OCI-M2 (cell line): Measurements from ENCODE around the gene DEFB127.
"Not testable (repeated sequence)": the region's sequence is repeated elsewhere in the genome, so short reads cannot be mapped to it uniquely, and the experiment has no call there.

ENCODE experiments used
- DNase-seq: peaks from one replicate; lab custom pipeline; 2025; ENCODE audit not compliant: unreplicated experiment; lab: John Stamatoyannopoulos, UW

DEFB127 gene

GRCh38 chr20:157154-157553 lies at the start of gene DEFB127:
DEFB127 (plus strand) TSS chr20:157454; CDS start chr20:157545, 91 bp downstream.
- no peak for DNase-seq

GRCh38 chr20:112396-112795 lies 44.9 kb upstream of the DEFB127 start:
- DNase-seq: no peak

- no peak for DNase-seq
Observed at GRCh38 chr20:117518-117917, 39.7 kb upstream of the DEFB127 start.

- not testable (repeated sequence) for DNase-seq
Observed at GRCh38 chr20:129786-130323, 27.4 kb upstream of the DEFB127 start.

- no peak for DNase-seq
Observed at GRCh38 chr20:137668-138490, 19.4 kb upstream of the DEFB127 start.

- DNase-seq: no peak
Observed at GRCh38 chr20:142290-142689, 15.0 kb upstream of the DEFB127 start, which contains the start of gene DEFB126. DEFB126 (plus strand) TSS chr20:142590; CDS start chr20:142629, 39 bp downstream.

GRCh38 chr20:145877-146276 lies 11.4 kb upstream of the DEFB127 start:
- no peak for DNase-seq

GRCh38 chr20:152131-152530 lies 5.1 kb upstream of the DEFB127 start:
- no peak for DNase-seq

- DNase-seq: no peak
Observed at GRCh38 chr20:164618-165017, 7.4 kb downstream of the DEFB127 start.

- no peak for DNase-seq
Observed at GRCh38 chr20:168876-169275, 11.6 kb downstream of the DEFB127 start.

GRCh38 chr20:184288-184687 lies 27.0 kb downstream of the DEFB127 start:
- DNase-seq: no peak

- no peak for DNase-seq
Observed at GRCh38 chr20:187733-188132, 30.5 kb downstream of the DEFB127 start.

GRCh38 chr20:189611-190010 lies 32.4 kb downstream of the DEFB127 start, which contains the start of gene DEFB128:
DEFB128 (minus strand) TSS chr20:189711; CDS start chr20:189623, 88 bp downstream.
- no peak for DNase-seq

GRCh38 chr20:198225-198624 lies 41.0 kb downstream of the DEFB127 start:
- no peak for DNase-seq

GRCh38 chr20:199996-200395 lies 42.7 kb downstream of the DEFB127 start:
- no peak for DNase-seq

GRCh38 chr20:203630-204029 lies 46.4 kb downstream of the DEFB127 start:
- not testable (repeated sequence) for DNase-seq
